Non-pigmented ciliary epithelial cell (primary cell): ENCODE data around the gene TIRAP.
"Not testable (repeated sequence)": the region's sequence is repeated elsewhere in the genome, so short reads cannot be mapped to it uniquely, and the experiment has no call there.

Source experiments
- DNase-seq: peaks from one replicate; pipeline ENCODE4 v3.0.0-alpha.2; 2010; ENCODE audit warnings: low read depth

Gene TIRAP

GRCh38 chr11:126282736-126283591, at the start of gene TIRAP:
Gene TIRAP, plus strand, starts transcription at chr11:126283093. Its CDS starts 7,802 bp downstream, at chr11:126290895.
- DNase-seq: no peak

GRCh38 chr11:126233391-126233790, 49.5 kb upstream of the TIRAP start:
- peak; percentile 45 for DNase-seq

GRCh38 chr11:126246636-126247035, 36.3 kb upstream of the TIRAP start:
- DNase-seq: no peak

GRCh38 chr11:126253265-126253664, 29.6 kb upstream of the TIRAP start:
- no peak for DNase-seq

GRCh38 chr11:126254819-126255218, 28.1 kb upstream of the TIRAP start:
- DNase-seq: no peak

GRCh38 chr11:126255507-126255906, 27.4 kb upstream of the TIRAP start:
- not testable (repeated sequence) for DNase-seq

- no peak for DNase-seq
These were observed 26.7 kb upstream of the TIRAP start for GRCh38 chr11:126256216-126256615.

GRCh38 chr11:126257144-126257543, 25.7 kb upstream of the TIRAP start:
- DNase-seq: no peak

- no peak for DNase-seq
These were observed 25.1 kb upstream of the TIRAP start for GRCh38 chr11:126257764-126258163.

- no peak for DNase-seq
These were observed 20.7 kb upstream of the TIRAP start for GRCh38 chr11:126262216-126262615.

- no peak for DNase-seq
These were observed 19.4 kb upstream of the TIRAP start for GRCh38 chr11:126263489-126263888.

GRCh38 chr11:126265811-126266210, 17.1 kb upstream of the TIRAP start:
- no peak for DNase-seq

GRCh38 chr11:126267650-126268049, 15.2 kb upstream of the TIRAP start:
- DNase-seq: no peak

- no peak for DNase-seq
These were observed 14.6 kb upstream of the TIRAP start for GRCh38 chr11:126268361-126268707.

- DNase-seq: peak; percentile 93
These were observed 13.9 kb upstream of the TIRAP start, which contains the start of the genes FOXRED1 and SRPRA for GRCh38 chr11:126268708-126269579. Gene FOXRED1, plus strand, starts transcription at chr11:126269154. Its CDS starts 53 bp downstream, at chr11:126269207. Gene SRPRA, minus strand, starts transcription at chr11:126268895. Its CDS starts 91 bp downstream, at chr11:126268804.

GRCh38 chr11:126277322-126277721, 5.6 kb upstream of the TIRAP start:
- DNase-seq: no peak

GRCh38 chr11:126277780-126278179, 5.1 kb upstream of the TIRAP start:
- DNase-seq: no peak

- no peak for DNase-seq
These were observed 3.7 kb upstream of the TIRAP start for GRCh38 chr11:126279191-126279590.

GRCh38 chr11:126280595-126280994, 2.3 kb upstream of the TIRAP start:
- no peak for DNase-seq

GRCh38 chr11:126281245-126281644, 1.6 kb upstream of the TIRAP start:
- DNase-seq: no peak

- no peak for DNase-seq
These were observed 1.2 kb upstream of the TIRAP start for GRCh38 chr11:126281666-126282175.

- no peak for DNase-seq
These were observed 545 bp upstream of the TIRAP start for GRCh38 chr11:126282361-126282735.

- peak; percentile 86 for DNase-seq
These were observed 1.9 kb downstream of the TIRAP start for GRCh38 chr11:126284829-126285228.
